AG10803 (cell line): ENCODE measurements around the gene SMG6.
A peak's percentile ranks its signal among the peaks of the same experiment; 100 is the strongest.

ENCODE experiments used
- DNase-seq: peaks from one replicate; pipeline ENCODE4 v3.0.0; 2010; ENCODE audit warnings: low read depth
- H3K4me3 ChIP-seq: 2 replicates; pipeline ENCODE4 v1.5.1; 2011; ENCODE audit warnings: mild to moderate bottlenecking, low read length, control low read depth
- CTCF ChIP-seq: conservative IDR thresholded peaks from 2 replicates; pipeline ENCODE4 v1.5.1; 2011; ENCODE audit warnings: mild to moderate bottlenecking, low read length, control low read depth, inconsistent platforms

Gene SMG6

GRCh38 chr17:2082003-2082781, 221.4 kb downstream of the SMG6 start:
- H3K4me3 ChIP-seq = no peak overlapping the region
- TF ChIP-seq CTCF = no peak
- peak; percentile 60 for DNase-seq

GRCh38 chr17:2081564-2081963, 222.0 kb downstream of the SMG6 start:
- TF ChIP-seq CTCF = no peak
- DNase-seq = peak; percentile 60
- no peak overlapping the region for H3K4me3 ChIP-seq

GRCh38 chr17:2077040-2077439, 226.5 kb downstream of the SMG6 start:
- TF ChIP-seq CTCF = no peak
- H3K4me3 ChIP-seq = no peak overlapping the region
- no peak for DNase-seq

- DNase-seq = peak; percentile 50
- no peak for TF ChIP-seq CTCF
- no peak overlapping the region for H3K4me3 ChIP-seq
Measured at GRCh38 chr17:2076087-2076984, 227.2 kb downstream of the SMG6 start.

- H3K4me3 ChIP-seq = no peak overlapping the region
- TF ChIP-seq CTCF = no peak; the same call in 1 of the 2 replicates
- DNase-seq = peak; percentile 45
Measured at GRCh38 chr17:2075336-2076086, 228.1 kb downstream of the SMG6 start.

- DNase-seq = no peak
- TF ChIP-seq CTCF = no peak
- no peak overlapping the region for H3K4me3 ChIP-seq
Measured at GRCh38 chr17:2074919-2075318, 228.7 kb downstream of the SMG6 start.
